Type B pancreatic cell (in vitro differentiated cells): ENCODE measurements around the gene PHF21A. TPM values are rescaled to one million over a fixed set of nuclear protein-coding genes. Genes with fewer than 3 reads are reported as not detected.

ENCODE experiments used
- DNase-seq: peaks from one replicate; pipeline ENCODE4 v3.0.0; 2021; ENCODE audit warnings: mixed read lengths; ENCODE audit not compliant: unreplicated experiment; ENCODE audit errors: extremely low spot score
- H3K27ac Mint-ChIP-seq: 2 replicates; pipeline ENCODE4 v1.8.0; 2021; ENCODE audit warnings: mild to moderate bottlenecking, mixed read lengths
- H3K27me3 Mint-ChIP-seq: 2 replicates; pipeline ENCODE4 v1.8.0; 2021; ENCODE audit warnings: mixed read lengths
- H3K36me3 Mint-ChIP-seq: 2 replicates; pipeline ENCODE4 v1.8.0; 2021; ENCODE audit warnings: mixed read lengths
- H3K4me1 Mint-ChIP-seq: one replicate; pipeline ENCODE4 v1.8.0; 2021; ENCODE audit warnings: mixed read lengths; ENCODE audit not compliant: unreplicated experiment
- H3K4me3 Mint-ChIP-seq: 2 replicates; pipeline ENCODE4 v1.8.0; 2021; ENCODE audit warnings: mild to moderate bottlenecking, mixed read lengths
- H3K9me3 Mint-ChIP-seq: 2 replicates; pipeline ENCODE4 v1.8.0; 2021; ENCODE audit warnings: mixed read lengths
- CTCF ChIP-seq: fragments of 200-600 bp; sonication (generic); conservative IDR thresholded peaks from 2 replicates; pipeline ENCODE4 v1.5.0; 2021; ENCODE audit warnings: antibody characterized with exemption, mild to moderate bottlenecking
- long read RNA-seq: library from polyadenylated mRNA; unstranded; transcript quantifications from one replicate; pipeline ENCODE4 v2.0.0, GENCODE V29; 2020
- total RNA-seq: library from RNA; stranded (reverse); gene quantifications from 2 replicates; pipeline ENCODE4 v1.2.1, GENCODE V29; 2021; ENCODE audit warnings: low replicate concordance

PHF21A gene
- 62.4 TPM in 2 replicates for total RNA-seq
- long read RNA-seq, partial matches to known transcripts = 1 of 8 reads
- long read RNA-seq, other reads (novel, unspliced or antisense) = 7 of 8 reads

GRCh38 chr11:46121301-46121723, at the start of gene PHF21A:
Gene PHF21A (minus strand): TSS chr11:46121454. CDS start chr11:46084219, 37,235 bp downstream.
- H3K4me1 Mint-ChIP-seq = peaks cover 30% of the 10 kb centered on the region
- no peaks in the 10 kb centered on the region for H3K36me3 Mint-ChIP-seq
- H3K4me3 Mint-ChIP-seq = peak within 1 kb of the TSS; percentile 96
- peak; percentile 94 for DNase-seq
- H3K27me3 Mint-ChIP-seq = no peaks in the 10 kb centered on the region
- no peak for TF ChIP-seq CTCF
- no peaks in the 10 kb centered on the region for H3K9me3 Mint-ChIP-seq
- peak within 1 kb of the TSS; percentile 97 for H3K27ac Mint-ChIP-seq

- Mint-ChIP-seq H3K4me1 (no peaks in the 10 kb centered on the region), H3K36me3 (no peaks in the 10 kb centered on the region), H3K27me3 (peaks cover 7% of the 10 kb centered on the region), H3K9me3 (no peaks in the 10 kb centered on the region), H3K27ac (no peak overlapping the region), H3K4me3 (no peak overlapping the region)
- no peak for DNase-seq
- TF ChIP-seq CTCF = no peak
Measured at GRCh38 chr11:46170797-46171196, 49.5 kb upstream of the PHF21A start.

GRCh38 chr11:46162700-46163099, 41.4 kb upstream of the PHF21A start:
- H3K9me3 Mint-ChIP-seq = no peaks in the 10 kb centered on the region
- TF ChIP-seq CTCF = no peak
- no peaks in the 10 kb centered on the region for H3K36me3 Mint-ChIP-seq
- DNase-seq = no peak
- H3K27ac Mint-ChIP-seq = no peak overlapping the region
- peaks cover 13% of the 10 kb centered on the region for H3K27me3 Mint-ChIP-seq
- H3K4me1 Mint-ChIP-seq = peaks cover 7% of the 10 kb centered on the region
- no peak overlapping the region for H3K4me3 Mint-ChIP-seq

- Mint-ChIP-seq H3K9me3 (no peaks in the 10 kb centered on the region), H3K4me3 (no peak overlapping the region), H3K27ac (peak overlapping the region; percentile 94), H3K36me3 (no peaks in the 10 kb centered on the region), H3K4me1 (peaks cover 7% of the 10 kb centered on the region), H3K27me3 (peaks cover 13% of the 10 kb centered on the region)
- no peak for TF ChIP-seq CTCF
- DNase-seq = no peak
Measured at GRCh38 chr11:46161201-46161600, 39.9 kb upstream of the PHF21A start.

GRCh38 chr11:46160100-46160499, 38.8 kb upstream of the PHF21A start:
- Mint-ChIP-seq H3K36me3 (no peaks in the 10 kb centered on the region), H3K9me3 (no peaks in the 10 kb centered on the region), H3K27ac (peak overlapping the region; percentile 94), H3K4me1 (peaks cover 7% of the 10 kb centered on the region), H3K27me3 (peaks cover 13% of the 10 kb centered on the region), H3K4me3 (no peak overlapping the region)
- no peak for TF ChIP-seq CTCF
- no peak for DNase-seq

GRCh38 chr11:46159680-46160079, 38.4 kb upstream of the PHF21A start:
- Mint-ChIP-seq H3K4me1 (peaks cover 7% of the 10 kb centered on the region), H3K4me3 (peak overlapping the region; percentile 4), H3K9me3 (no peaks in the 10 kb centered on the region), H3K27ac (peak overlapping the region; percentile 94), H3K27me3 (peaks cover 13% of the 10 kb centered on the region), H3K36me3 (no peaks in the 10 kb centered on the region)
- no peak for DNase-seq
- TF ChIP-seq CTCF = no peak
